Myocyte (in vitro differentiated cells): ENCODE data around the gene ACSL4. TPM values are rescaled to one million over a fixed set of nuclear protein-coding genes. Genes with fewer than 3 reads are reported as not detected.
A peak's percentile ranks its signal among the peaks of the same experiment; 100 is the strongest.
"Not testable (repeated sequence)": the region's sequence is repeated elsewhere in the genome, so short reads cannot be mapped to it uniquely, and the experiment has no call there.

Experiments used
- DNase-seq: peaks from one replicate; pipeline ENCODE4 v3.0.0-alpha.2; 2012; ENCODE audit warnings: low read depth
- total RNA-seq: library from RNA; depleted of rRNA; stranded (reverse); fragments of >200 nt; gene quantifications from 2 replicates; pipeline ENCODE4 v1.2.3, GENCODE V29; 2014

The ACSL4 gene
- total RNA-seq, 1 donor from 2014 or later: 151 TPM

- peak; percentile 25 for DNase-seq
These were observed 848 bp downstream of the ACSL4 start for GRCh38 chrX:109732017-109732801.

- DNase-seq: no peak
These were observed 4.9 kb downstream of the ACSL4 start for GRCh38 chrX:109728173-109728535.

GRCh38 chrX:109724971-109725370, 8.1 kb downstream of the ACSL4 start:
- DNase-seq: not testable (repeated sequence)

GRCh38 chrX:109720947-109721346, 12.1 kb downstream of the ACSL4 start:
- no peak for DNase-seq

- no peak for DNase-seq
These were observed 13.8 kb downstream of the ACSL4 start for GRCh38 chrX:109719264-109719663.

- DNase-seq: no peak
These were observed 16.5 kb downstream of the ACSL4 start for GRCh38 chrX:109716431-109717028.

GRCh38 chrX:109714340-109714958, 18.6 kb downstream of the ACSL4 start:
- DNase-seq: peak; percentile 25

GRCh38 chrX:109710181-109710580, 22.9 kb downstream of the ACSL4 start:
- DNase-seq: peak; percentile 34

- peak; percentile 25 for DNase-seq
These were observed 23.9 kb downstream of the ACSL4 start for GRCh38 chrX:109709129-109709631.

GRCh38 chrX:109707720-109708119, 25.3 kb downstream of the ACSL4 start:
- no peak for DNase-seq

GRCh38 chrX:109707319-109707718, 25.7 kb downstream of the ACSL4 start:
- no peak for DNase-seq

GRCh38 chrX:109704563-109704962, 28.5 kb downstream of the ACSL4 start:
- DNase-seq: no peak

- no peak for DNase-seq
These were observed 35.2 kb downstream of the ACSL4 start for GRCh38 chrX:109697855-109698254.

GRCh38 chrX:109696146-109696740, 36.8 kb downstream of the ACSL4 start:
- DNase-seq: no peak

GRCh38 chrX:109695637-109696036, 37.4 kb downstream of the ACSL4 start:
- DNase-seq: no peak

GRCh38 chrX:109691752-109692151, 41.3 kb downstream of the ACSL4 start:
- no peak for DNase-seq

- DNase-seq: no peak
These were observed 41.8 kb downstream of the ACSL4 start for GRCh38 chrX:109691277-109691676.

- no peak for DNase-seq
These were observed 45.2 kb downstream of the ACSL4 start for GRCh38 chrX:109687903-109688302.

GRCh38 chrX:109685656-109686078, 47.4 kb downstream of the ACSL4 start:
- no peak for DNase-seq

- peak; percentile 18 for DNase-seq
These were observed 48.9 kb downstream of the ACSL4 start for GRCh38 chrX:109684136-109684535.

GRCh38 chrX:109681475-109682081, 51.5 kb downstream of the ACSL4 start:
- DNase-seq: no peak
